NT2/D1 (cell line): ENCODE data around the gene PWWP2B.
"Not testable (repeated sequence)": the region's sequence is repeated elsewhere in the genome, so short reads cannot be mapped to it uniquely, and the experiment has no call there.

Experiments
- DNase-seq: peaks from one replicate; pipeline ENCODE4 v3.0.0-alpha.2; 2011; ENCODE audit warnings: low read depth, low spot score
- H3K27me3 ChIP-seq: 2 replicates; pipeline ENCODE4 v1.6.0; 2011; ENCODE audit warnings: mild to moderate bottlenecking; ENCODE audit not compliant: insufficient read length, insufficient read depth
- H3K36me3 ChIP-seq: 2 replicates; pipeline ENCODE4 v1.6.1; 2011; ENCODE audit warnings: mild to moderate bottlenecking, low read length, mixed read lengths; ENCODE audit not compliant: insufficient read depth, insufficient read length
- H3K4me1 ChIP-seq: 2 replicates; pipeline ENCODE4 v1.5.1; 2011; ENCODE audit not compliant: insufficient read depth, insufficient read length
- H3K4me3 ChIP-seq: 2 replicates; pipeline ENCODE4 v1.5.1; 2011; ENCODE audit warnings: low read depth; ENCODE audit not compliant: insufficient read length
- H3K9ac ChIP-seq: 2 replicates; pipeline ENCODE4 v1.6.0; 2011; ENCODE audit warnings: low read depth; ENCODE audit not compliant: insufficient read length
- H3K9me3 ChIP-seq: 2 replicates; pipeline ENCODE4 v1.5.1; 2011; ENCODE audit warnings: mild to moderate bottlenecking, low read length; ENCODE audit not compliant: insufficient read depth
- SUZ12 ChIP-seq: IDR thresholded peaks from 2 replicates; pipeline ENCODE4 v1.6.1; 2011; ENCODE audit not compliant: insufficient read length, insufficient read depth; ENCODE audit errors: extremely low read depth
- YY1 ChIP-seq: IDR thresholded peaks from 2 replicates; pipeline ENCODE4 v1.6.1; 2011; ENCODE audit not compliant: insufficient read length, insufficient read depth
- ZNF274 ChIP-seq: IDR thresholded peaks from 2 replicates; pipeline ENCODE4 v1.6.1; 2011; ENCODE audit warnings: mild to moderate bottlenecking, low read depth, low read length

The PWWP2B gene

GRCh38 chr10:132397036-132397541 lies at the start of gene PWWP2B:
Gene PWWP2B, plus strand, starts transcription at chr10:132397200. Its CDS starts 27 bp downstream, at chr10:132397227.
- H3K36me3 ChIP-seq, result no peaks in the 10 kb centered on the region
- peak within 1 kb of the TSS; percentile 74 for H3K9ac ChIP-seq
- DNase-seq, result no peak
- no peak for TF ChIP-seq SUZ12
- no peak for TF ChIP-seq YY1
- TF ChIP-seq ZNF274, result no peak
- H3K27me3 ChIP-seq, result peaks cover 19% of the 10 kb centered on the region
- no peaks in the 10 kb centered on the region for H3K9me3 ChIP-seq
- H3K4me1 ChIP-seq, result peaks cover 15% of the 10 kb centered on the region
- H3K4me3 ChIP-seq, result peak within 1 kb of the TSS; percentile 46

GRCh38 chr10:132347211-132347930 lies 49.6 kb upstream of the PWWP2B start:
- no peaks in the 10 kb centered on the region for H3K9me3 ChIP-seq
- TF ChIP-seq ZNF274 (no peak), SUZ12 (no peak), YY1 (no peak)
- H3K4me3 ChIP-seq, result no peak overlapping the region
- no peak overlapping the region for H3K9ac ChIP-seq
- H3K4me1 ChIP-seq, result no peaks in the 10 kb centered on the region
- H3K36me3 ChIP-seq, result peaks cover 3% of the 10 kb centered on the region
- no peaks in the 10 kb centered on the region for H3K27me3 ChIP-seq
- DNase-seq, result no peak

- Histone ChIP-seq H3K4me3 (no peak overlapping the region), H3K36me3 (peaks cover 3% of the 10 kb centered on the region), H3K27me3 (no peaks in the 10 kb centered on the region), H3K9ac (no peak overlapping the region), H3K9me3 (no peaks in the 10 kb centered on the region), H3K4me1 (no peaks in the 10 kb centered on the region)
- no peak for TF ChIP-seq YY1
- TF ChIP-seq ZNF274, result no peak
- no peak for TF ChIP-seq SUZ12
- no peak for DNase-seq
These were observed 49.1 kb upstream of the PWWP2B start for GRCh38 chr10:132347931-132348267.

GRCh38 chr10:132349766-132350165 lies 47.2 kb upstream of the PWWP2B start:
- no peak overlapping the region for H3K9ac ChIP-seq
- no peak for TF ChIP-seq ZNF274
- no peak for TF ChIP-seq YY1
- H3K9me3 ChIP-seq, result no peaks in the 10 kb centered on the region
- H3K4me3 ChIP-seq, result no peak overlapping the region
- no peak for DNase-seq
- peaks cover 3% of the 10 kb centered on the region for H3K36me3 ChIP-seq
- no peaks in the 10 kb centered on the region for H3K27me3 ChIP-seq
- no peaks in the 10 kb centered on the region for H3K4me1 ChIP-seq

GRCh38 chr10:132350391-132350790 lies 46.6 kb upstream of the PWWP2B start:
- no peak for TF ChIP-seq SUZ12
- TF ChIP-seq YY1, result no peak
- no peak for TF ChIP-seq ZNF274
- Histone ChIP-seq H3K9me3 (no peaks in the 10 kb centered on the region), H3K27me3 (no peaks in the 10 kb centered on the region), H3K9ac (no peak overlapping the region), H3K4me1 (no peaks in the 10 kb centered on the region), H3K36me3 (peaks cover 3% of the 10 kb centered on the region), H3K4me3 (no peak overlapping the region)
- no peak for DNase-seq

GRCh38 chr10:132350946-132351345 lies 46.1 kb upstream of the PWWP2B start:
- H3K27me3 ChIP-seq, result no peaks in the 10 kb centered on the region
- H3K4me3 ChIP-seq, result no peak overlapping the region
- peaks cover 3% of the 10 kb centered on the region for H3K36me3 ChIP-seq
- DNase-seq, result no peak
- H3K4me1 ChIP-seq, result no peaks in the 10 kb centered on the region
- H3K9ac ChIP-seq, result no peak overlapping the region
- TF ChIP-seq SUZ12 (no peak), ZNF274 (no peak), YY1 (no peak)
- H3K9me3 ChIP-seq, result no peaks in the 10 kb centered on the region

- H3K4me3 ChIP-seq, result no peak overlapping the region
- H3K9ac ChIP-seq, result no peak overlapping the region
- DNase-seq, result no peak
- no peaks in the 10 kb centered on the region for H3K4me1 ChIP-seq
- no peak for TF ChIP-seq YY1
- TF ChIP-seq ZNF274, result no peak
- no peak for TF ChIP-seq SUZ12
- H3K27me3 ChIP-seq, result no peaks in the 10 kb centered on the region
- no peaks in the 10 kb centered on the region for H3K9me3 ChIP-seq
- peaks cover 3% of the 10 kb centered on the region for H3K36me3 ChIP-seq
These were observed 45.4 kb upstream of the PWWP2B start for GRCh38 chr10:132351611-132352010.

- H3K4me1 ChIP-seq, H3K9ac ChIP-seq, H3K4me3 ChIP-seq, H3K27me3 ChIP-seq, H3K9me3 ChIP-seq, H3K36me3 ChIP-seq: not testable (repeated sequence)
- DNase-seq, result peak; percentile 35
These were observed 44.3 kb upstream of the PWWP2B start for GRCh38 chr10:132352462-132353308.
